Subcutaneous abdominal adipose tissue (tissue), 5 donors: ENCODE results near the gene TMEM174.

ENCODE experiments used
- H3K27ac ChIP-seq: one replicate; pipeline ENCODE4 v1.7.0; 2013; ENCODE audit warnings: low read depth, mild to moderate bottlenecking, inconsistent platforms, low read length, moderate library complexity
- H3K27me3 ChIP-seq, 5 donors: one replicate each; pipeline ENCODE4 v1.7.0; 2013; ENCODE audit warnings: low read length in 5 of 5, inconsistent platforms in 1 of 5; ENCODE audit not compliant: control insufficient read depth in 5 of 5, insufficient read depth in 4 of 5
- H3K36me3 ChIP-seq, 5 donors: one replicate each; pipeline ENCODE4 v1.7.0; 2013; ENCODE audit warnings: low read length in 5 of 5; ENCODE audit not compliant: control insufficient read depth in 5 of 5, insufficient read depth in 5 of 5
- H3K4me1 ChIP-seq, 5 donors: one replicate each; pipeline ENCODE4 v1.7.0; 2013; ENCODE audit warnings: low read length in 5 of 5, mild to moderate bottlenecking in 3 of 5, moderate library complexity in 1 of 5; ENCODE audit not compliant: control insufficient read depth in 5 of 5, insufficient read depth in 5 of 5
- H3K4me3 ChIP-seq, 5 donors: one replicate each; pipeline ENCODE4 v1.7.0; 2013; ENCODE audit warnings: low read length in 5 of 5, low read depth in 1 of 5
- H3K9ac ChIP-seq, 5 donors: one replicate each; pipeline ENCODE4 v1.7.0; 2013; ENCODE audit warnings: low read length in 5 of 5, mild to moderate bottlenecking in 4 of 5, moderate library complexity in 3 of 5
- H3K9me3 ChIP-seq, 5 donors: one replicate each; pipeline ENCODE4 v1.7.0; 2013; ENCODE audit warnings: low read length in 5 of 5; ENCODE audit not compliant: control insufficient read depth in 5 of 5
- donor health status: healthy.
- donor health status: healthy.
- donor health status: healthy.
- donor health status: healthy.
- donor health status: healthy.

TMEM174 gene

GRCh38 chr5:73152411-73153388, 20.3 kb upstream of the TMEM174 start:
- H3K4me1 ChIP-seq: no peaks in the 10 kb centered on the region
- H3K4me3 ChIP-seq: no peak overlapping the region
- H3K27ac ChIP-seq: no peak overlapping the region
- H3K36me3 ChIP-seq: no peaks in the 10 kb centered on the region
- H3K9ac ChIP-seq: no peak overlapping the region
- H3K9me3 ChIP-seq: no peaks in the 10 kb centered on the region
- H3K27me3 ChIP-seq: peaks cover 0 to 3% (median 0%) of the 10 kb centered on the region in 5 donors

GRCh38 chr5:73153513-73153912, 19.5 kb upstream of the TMEM174 start:
- no peak overlapping the region for H3K4me3 ChIP-seq
- no peak overlapping the region for H3K27ac ChIP-seq
- H3K27me3 ChIP-seq: peaks cover 0 to 3% (median 0%) of the 10 kb centered on the region in 5 donors
- H3K9ac ChIP-seq: no peak overlapping the region
- H3K4me1 ChIP-seq: no peaks in the 10 kb centered on the region
- no peaks in the 10 kb centered on the region for H3K36me3 ChIP-seq
- H3K9me3 ChIP-seq: no peaks in the 10 kb centered on the region

DNA sequence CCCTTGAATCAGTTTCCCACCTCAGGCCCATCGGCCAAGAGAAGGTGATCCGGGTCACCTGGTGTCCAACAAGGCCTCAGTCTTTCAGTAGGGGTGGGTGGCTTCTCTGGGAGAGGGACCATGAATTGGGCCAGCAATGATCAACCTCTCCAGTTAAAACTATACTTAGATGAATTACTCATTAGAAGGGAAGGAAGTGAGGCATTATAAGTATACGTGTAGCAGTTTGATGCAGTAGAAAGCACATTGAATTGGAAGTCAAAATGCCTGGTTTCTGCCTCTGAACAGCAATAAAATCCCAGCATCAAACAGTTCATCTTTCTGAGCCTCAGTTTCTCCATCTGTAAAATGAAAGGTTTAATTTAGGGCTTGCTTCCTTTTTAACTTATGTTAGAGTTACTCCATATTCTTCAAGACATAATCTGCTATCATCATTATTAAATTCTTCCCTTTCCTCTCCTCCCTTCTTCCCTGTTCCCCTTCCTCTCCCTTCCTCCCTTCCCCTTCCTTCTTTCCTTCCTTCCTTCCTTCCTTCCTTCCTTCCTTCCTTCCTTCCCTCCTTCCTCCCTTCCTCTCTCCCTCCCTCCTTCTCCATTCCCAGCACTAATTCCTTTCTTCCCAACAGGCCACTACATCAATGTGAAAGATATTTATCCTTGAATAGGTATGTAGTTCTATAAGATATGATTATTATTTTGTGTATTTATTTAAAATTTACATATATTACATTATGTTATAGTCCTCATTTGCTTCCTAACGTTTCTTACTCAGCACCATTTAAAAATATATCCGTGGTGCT, 18.6 kb upstream of the TMEM174 start:
- Histone ChIP-seq H3K9me3 (no peaks in the 10 kb centered on the region), H3K4me3 (no peak overlapping the region), H3K27ac (no peak overlapping the region), H3K36me3 (no peaks in the 10 kb centered on the region), H3K27me3 (peaks cover 0 to 3% (median 0%) of the 10 kb centered on the region in 5 donors), H3K9ac (no peak overlapping the region), H3K4me1 (no peaks in the 10 kb centered on the region)

DNA sequence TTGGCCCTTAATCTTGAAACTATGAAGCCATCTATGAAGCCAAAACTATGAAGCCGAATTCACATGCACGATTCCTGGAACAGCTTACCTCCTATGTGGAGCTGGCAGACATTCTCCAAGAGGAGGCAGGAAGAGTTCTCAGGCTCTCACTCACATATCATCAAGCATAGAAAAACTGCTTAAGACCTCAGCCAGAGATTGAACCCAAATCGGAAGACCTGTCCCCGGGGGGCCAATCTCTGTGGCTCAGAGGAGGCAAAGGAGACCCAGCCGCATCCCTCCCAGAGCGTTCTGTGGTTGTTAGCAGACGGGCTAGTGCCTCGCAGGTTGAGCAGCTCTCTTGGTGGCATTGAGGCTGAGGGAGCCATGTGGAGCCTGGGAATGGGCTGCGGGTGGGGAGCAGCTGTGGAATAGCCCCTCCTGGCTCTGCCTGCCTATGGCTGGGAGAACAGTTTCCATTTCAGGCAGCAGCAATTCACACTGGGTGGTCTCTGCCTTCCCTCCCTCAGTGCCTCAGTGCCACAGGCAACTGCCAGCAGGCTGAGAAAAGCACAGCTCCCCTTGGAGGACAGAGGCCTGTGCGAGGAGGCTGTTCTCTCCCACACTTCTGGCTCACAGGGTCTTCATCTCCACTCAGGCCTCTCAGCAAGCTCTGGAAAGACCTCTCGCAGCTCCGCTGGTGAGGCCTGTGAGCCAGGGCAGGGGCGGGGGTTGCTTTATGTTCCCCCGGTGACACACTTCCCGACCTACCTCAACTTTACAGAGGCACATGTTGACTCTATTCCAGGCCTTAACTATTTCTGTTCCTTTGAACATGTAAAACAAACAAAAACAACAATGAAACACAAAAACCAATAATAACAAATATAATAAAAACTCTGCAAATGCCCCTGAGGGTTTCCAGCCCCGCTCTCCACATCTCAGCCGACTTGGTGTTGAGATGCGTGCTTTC, 17.4 kb upstream of the TMEM174 start:
- H3K36me3 ChIP-seq: no peaks in the 10 kb centered on the region
- no peak overlapping the region for H3K9ac ChIP-seq
- H3K4me1 ChIP-seq: no peaks in the 10 kb centered on the region

GRCh38 chr5:73157414-73158303, 15.3 kb upstream of the TMEM174 start:
- H3K4me1 ChIP-seq: no peaks in the 10 kb centered on the region
- H3K27ac ChIP-seq: no peak overlapping the region
- H3K9me3 ChIP-seq: no peaks in the 10 kb centered on the region
- H3K36me3 ChIP-seq: no peaks in the 10 kb centered on the region
- H3K4me3 ChIP-seq: no peak overlapping the region
- peaks cover 0 to 5% (median 3%) of the 10 kb centered on the region in 5 donors for H3K27me3 ChIP-seq
- H3K9ac ChIP-seq: no peak overlapping the region

More for the DNA sequence above, 17.4 kb upstream of the TMEM174 start:
- Histone ChIP-seq H3K27ac (no peak overlapping the region), H3K9me3 (no peaks in the 10 kb centered on the region), H3K27me3 (peaks cover 0 to 3% (median 0%) of the 10 kb centered on the region in 5 donors), H3K4me3 (no peak overlapping the region)

- peaks cover 0 to 5% (median 3%) of the 10 kb centered on the region in 5 donors for H3K27me3 ChIP-seq
- H3K4me1 ChIP-seq: no peaks in the 10 kb centered on the region
- H3K9ac ChIP-seq: no peak overlapping the region
- H3K27ac ChIP-seq: no peak overlapping the region
- H3K36me3 ChIP-seq: no peaks in the 10 kb centered on the region
- no peak overlapping the region for H3K4me3 ChIP-seq
- no peaks in the 10 kb centered on the region for H3K9me3 ChIP-seq
Observed at GRCh38 chr5:73158313-73158712, 14.7 kb upstream of the TMEM174 start.

DNA sequence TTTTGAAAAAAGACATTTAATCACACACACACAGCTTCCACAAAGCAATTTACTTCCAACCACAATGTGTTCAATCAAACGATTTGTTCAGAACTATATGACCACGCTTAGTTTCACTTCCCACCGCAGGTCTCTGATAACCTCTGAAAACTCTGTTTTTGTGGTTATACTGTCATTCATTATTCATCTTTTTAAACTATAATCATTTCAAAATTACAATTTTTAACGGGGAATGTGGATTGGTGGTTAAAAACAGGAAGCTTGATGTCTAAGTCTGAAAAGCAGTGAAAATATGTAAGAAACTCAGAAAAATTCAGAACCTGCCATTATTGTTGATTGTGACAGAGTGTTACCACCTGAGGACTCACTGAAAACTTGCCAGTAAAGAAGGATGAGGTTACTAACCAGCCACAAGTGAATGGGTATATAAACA, 12.7 kb upstream of the TMEM174 start:
- no peak overlapping the region for H3K4me3 ChIP-seq
- H3K27me3 ChIP-seq: peaks cover 0 to 10% (median 3%) of the 10 kb centered on the region in 5 donors
- no peaks in the 10 kb centered on the region for H3K4me1 ChIP-seq
- no peak overlapping the region for H3K9ac ChIP-seq
- H3K9me3 ChIP-seq: no peaks in the 10 kb centered on the region
- H3K27ac ChIP-seq: no peak overlapping the region
- no peaks in the 10 kb centered on the region for H3K36me3 ChIP-seq

DNA sequence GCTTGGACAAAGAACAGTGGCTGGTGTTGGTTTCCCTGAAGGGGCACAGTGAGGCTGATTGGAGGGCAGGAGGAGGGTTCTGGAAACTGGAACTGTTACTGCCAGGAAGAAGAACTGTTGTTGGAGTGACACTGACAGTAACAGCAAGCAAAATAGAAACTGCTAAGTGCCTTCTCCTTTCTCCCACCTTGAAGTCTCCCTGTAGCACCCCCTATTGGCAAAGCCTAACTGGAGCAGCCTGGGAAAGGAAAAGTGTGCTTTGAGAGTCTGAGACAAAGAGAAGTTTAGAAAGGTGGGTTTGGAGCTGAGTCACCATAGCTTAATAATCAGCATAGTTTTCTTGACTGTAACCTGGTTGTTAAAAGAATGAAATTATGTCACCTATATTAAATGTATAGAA, 2.5 kb upstream of the TMEM174 start:
- Histone ChIP-seq H3K27me3 (peaks cover 0 to 12% (median 0%) of the 10 kb centered on the region in 5 donors), H3K27ac (no peak overlapping the region), H3K4me1 (peaks cover 0 to 8% (median 0%) of the 10 kb centered on the region in 5 donors)

GRCh38 chr5:73171495-73171894, 1.5 kb upstream of the TMEM174 start:
- H3K27ac ChIP-seq: no peak overlapping the region
- peaks cover 0 to 8% (median 0%) of the 10 kb centered on the region in 5 donors for H3K4me1 ChIP-seq
- H3K4me3 ChIP-seq: no peak overlapping the region
- no peak overlapping the region for H3K9ac ChIP-seq
- no peaks in the 10 kb centered on the region for H3K9me3 ChIP-seq
- H3K27me3 ChIP-seq: peaks cover 0 to 16% (median 0%) of the 10 kb centered on the region in 5 donors
- no peaks in the 10 kb centered on the region for H3K36me3 ChIP-seq

More for the DNA sequence above, 2.5 kb upstream of the TMEM174 start:
- Histone ChIP-seq H3K9me3 (no peaks in the 10 kb centered on the region), H3K4me3 (no peak overlapping the region), H3K36me3 (no peaks in the 10 kb centered on the region), H3K9ac (no peak overlapping the region)
